GM18909 (cell line): ENCODE data around the gene PRR16.
A peak's percentile ranks its signal among the peaks of the same experiment; 100 is the strongest.
"Not testable (repeated sequence)": the region's sequence is repeated elsewhere in the genome, so short reads cannot be mapped to it uniquely, and the experiment has no call there.

Experiments used
- ATAC-seq: cut with Tn5 transposase; IDR thresholded peaks from one replicate; pipeline ENCODE4 v1.9.1; 2021; ENCODE audit warnings: mild to moderate bottlenecking; ENCODE audit not compliant: unreplicated experiment, poor library complexity

The PRR16 gene

GRCh38 chr5:120628156-120628555 lies 164.1 kb downstream of the PRR16 start:
- no peak for ATAC-seq

GRCh38 chr5:120630550-120630949 lies 166.4 kb downstream of the PRR16 start:
- no peak for ATAC-seq

DNA sequence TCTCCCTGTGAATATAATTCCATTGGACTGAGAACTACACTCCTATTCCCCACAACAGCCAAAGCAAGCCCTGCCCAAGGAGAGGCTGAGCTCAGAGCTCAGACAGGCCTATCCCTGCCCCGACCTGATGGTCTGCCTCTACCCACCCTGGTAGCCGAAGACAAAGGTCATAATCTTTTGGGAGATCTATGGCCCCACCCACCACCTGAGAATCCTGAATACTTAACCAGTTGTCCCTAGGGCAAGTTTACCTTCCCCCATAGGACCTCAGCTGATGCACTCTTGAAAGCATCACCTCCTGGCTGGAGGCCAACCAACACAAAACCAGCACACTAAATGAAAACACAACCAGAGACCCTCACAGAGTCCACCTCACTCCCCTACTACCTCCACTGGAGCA lies 167.5 kb downstream of the PRR16 start:
- ATAC-seq, result no peak

GRCh38 chr5:120632430-120632829 lies 168.3 kb downstream of the PRR16 start:
- no peak for ATAC-seq

DNA sequence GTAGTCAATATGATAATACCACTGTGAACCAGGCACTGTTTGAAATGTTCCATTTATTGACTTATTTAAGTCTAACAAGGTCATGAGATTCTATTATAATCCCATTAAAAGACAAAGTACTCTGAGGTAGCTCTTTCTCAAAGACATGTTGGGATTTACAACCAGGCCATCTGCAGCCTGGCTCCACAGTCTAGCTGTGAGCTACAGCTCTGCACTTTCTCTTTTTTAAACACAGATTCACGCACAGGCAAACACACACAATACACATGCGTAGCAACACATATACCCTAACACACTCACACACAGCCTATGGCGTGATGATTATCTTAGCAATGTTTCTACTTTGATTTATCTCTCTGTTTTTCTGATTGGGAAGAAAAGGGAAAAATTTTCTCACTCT lies 174.3 kb downstream of the PRR16 start:
- no peak for ATAC-seq

DNA sequence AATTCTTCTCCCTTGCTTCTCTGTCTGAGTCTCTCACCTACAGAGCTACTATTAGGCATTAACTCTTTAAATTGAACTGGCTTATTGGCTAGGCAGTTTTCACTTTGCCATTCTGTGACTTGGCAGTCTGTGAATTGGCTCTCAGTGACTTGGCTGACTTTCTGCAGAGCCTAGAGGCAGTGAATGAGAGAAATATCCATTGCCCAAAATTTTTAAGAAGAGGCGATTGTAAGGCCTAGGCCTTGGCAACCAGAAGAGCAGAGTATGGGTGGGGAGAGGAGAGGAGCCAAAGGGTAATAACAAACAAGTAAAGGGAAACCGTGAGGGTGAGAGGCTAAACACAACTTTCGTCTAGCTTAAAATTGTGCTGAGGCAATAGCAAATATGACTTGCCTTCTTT lies 176.7 kb downstream of the PRR16 start:
- no peak for ATAC-seq

GRCh38 chr5:120644516-120644915 lies 180.4 kb downstream of the PRR16 start:
- ATAC-seq, result no peak

- peak; percentile 81 for ATAC-seq
Measured at GRCh38 chr5:120655828-120656435, 191.8 kb downstream of the PRR16 start.

- ATAC-seq, result no peak
Measured at GRCh38 chr5:120657104-120657503, 193.0 kb downstream of the PRR16 start.

DNA sequence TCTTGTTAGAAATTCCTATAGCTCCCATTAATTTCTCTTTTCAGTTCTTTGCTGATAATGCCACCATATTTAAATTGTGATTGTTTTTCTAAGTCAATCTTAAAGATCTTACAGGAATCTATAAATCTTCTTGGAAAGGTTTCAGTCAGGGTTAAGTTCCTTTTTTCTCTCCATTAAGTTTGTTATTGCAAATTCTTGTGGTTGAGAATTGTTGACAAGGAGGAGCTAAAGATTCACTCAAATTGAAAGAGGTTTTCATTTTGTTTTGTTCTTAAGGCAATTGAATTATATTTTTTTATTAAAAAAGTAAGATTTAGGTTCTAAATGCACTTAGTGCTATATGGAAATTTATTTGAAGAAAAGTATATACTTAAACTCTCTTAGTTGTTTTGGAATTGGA lies 213.4 kb downstream of the PRR16 start:
- no peak for ATAC-seq

DNA sequence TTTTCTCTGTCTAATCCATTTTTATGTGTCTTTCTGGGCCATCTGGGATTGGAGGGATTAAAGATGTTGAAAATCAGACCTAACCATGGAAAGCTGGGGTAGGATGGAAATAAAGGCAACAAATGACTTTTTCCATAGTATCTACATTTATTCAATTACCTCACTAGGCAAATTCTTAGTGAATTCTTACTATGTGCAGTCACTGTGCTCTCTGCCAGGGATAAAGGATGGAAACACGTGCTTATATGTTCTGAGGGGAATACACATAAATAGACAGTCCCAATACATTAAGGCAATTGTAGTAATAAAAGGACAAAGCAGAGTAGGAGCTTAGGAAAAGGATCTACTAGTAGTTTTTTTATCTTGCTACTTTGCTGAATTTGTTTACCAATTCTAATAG lies 214.2 kb downstream of the PRR16 start:
- no peak for ATAC-seq

- ATAC-seq, result no peak
Measured at GRCh38 chr5:120682851-120683250, 218.8 kb downstream of the PRR16 start.

DNA sequence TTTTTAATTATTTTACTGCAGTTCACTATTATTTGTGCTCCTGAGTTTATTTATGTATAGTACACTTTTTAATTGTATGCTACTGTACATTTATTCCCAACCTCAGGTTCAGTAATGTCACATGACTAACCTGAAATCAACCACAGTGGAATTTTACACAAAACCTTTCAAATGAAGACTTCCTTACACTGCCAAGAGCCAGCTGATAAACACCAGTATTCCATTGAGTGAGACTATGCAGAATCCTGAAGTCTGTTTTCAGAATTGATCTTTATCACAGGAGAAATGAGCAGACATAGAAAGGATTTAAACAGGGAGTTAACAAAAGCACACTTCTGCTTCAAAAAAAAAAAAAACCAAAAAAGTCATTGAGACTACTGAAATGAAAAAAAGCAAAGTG lies 219.5 kb downstream of the PRR16 start:
- no peak for ATAC-seq

DNA sequence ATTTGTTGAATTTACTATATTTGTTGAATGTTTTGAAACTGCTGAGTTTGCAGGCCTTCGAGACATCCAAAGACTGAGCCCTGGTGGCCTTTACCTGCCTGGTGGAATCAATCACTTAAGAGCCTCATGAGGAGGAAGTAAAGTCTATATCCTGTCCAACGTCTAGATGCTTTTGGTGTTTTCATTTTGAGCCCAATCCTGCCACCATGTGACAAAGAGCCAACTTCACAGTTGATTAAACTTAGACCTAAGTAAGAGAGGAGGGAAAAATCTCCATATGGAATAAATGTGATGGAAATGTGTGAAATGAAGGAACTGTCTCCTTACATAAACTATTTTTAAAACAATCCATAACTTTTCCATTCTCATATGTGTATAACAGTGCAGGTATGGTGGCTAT lies 220.1 kb downstream of the PRR16 start:
- ATAC-seq, result no peak

DNA sequence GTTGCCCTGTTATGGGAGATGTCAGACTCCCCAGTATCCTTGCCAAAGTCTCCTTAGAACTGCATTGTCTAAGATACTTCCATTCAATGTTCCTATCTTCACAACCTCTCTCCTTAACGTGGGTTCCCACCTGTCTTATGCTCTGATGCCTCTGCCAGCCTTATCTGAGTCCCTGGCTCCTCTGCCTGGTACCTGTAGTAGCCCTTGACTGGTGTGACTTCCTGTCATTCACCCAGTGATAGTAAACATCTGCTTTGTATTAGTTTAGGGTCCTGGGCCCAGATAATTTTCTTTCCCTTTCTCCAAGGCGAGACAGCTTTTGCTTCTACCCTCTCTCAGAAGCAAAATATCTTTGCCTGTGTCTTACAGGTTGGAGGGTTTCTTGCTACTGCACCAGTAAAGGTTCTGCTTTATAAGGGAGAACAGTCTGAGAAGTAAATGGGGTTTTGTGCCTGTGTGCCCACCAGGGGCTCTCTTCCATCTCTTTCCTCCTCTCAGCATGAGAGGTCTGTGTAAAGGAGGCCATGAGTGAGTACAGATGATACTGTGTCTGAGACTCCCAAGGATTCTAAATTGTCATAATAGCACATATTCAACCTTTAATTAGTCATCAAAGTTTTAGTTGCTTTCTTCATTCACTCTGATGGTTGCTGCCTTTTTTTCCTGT lies 220.8 kb downstream of the PRR16 start:
- no peak for ATAC-seq

- ATAC-seq, result no peak
Measured at GRCh38 chr5:120690621-120691407, 226.7 kb downstream of the PRR16 start.

DNA sequence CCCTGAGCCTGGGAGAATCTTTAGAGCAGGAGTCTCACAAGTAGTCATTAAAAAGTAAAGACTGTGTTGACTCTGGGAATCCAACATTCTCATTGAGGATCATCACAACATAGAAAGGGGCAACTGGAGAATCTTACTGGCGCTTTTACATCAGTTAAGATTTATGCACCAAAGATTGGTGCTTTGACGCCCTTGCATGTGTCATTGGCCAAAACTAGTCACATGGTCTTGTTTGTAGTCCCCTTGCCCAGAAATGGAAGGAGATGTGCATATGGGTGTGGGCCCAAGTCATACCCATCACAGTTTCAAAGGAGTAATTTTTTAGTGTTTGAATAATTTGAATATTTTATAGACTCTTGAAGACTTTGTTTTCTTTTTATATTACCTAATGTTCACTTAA lies 228.2 kb downstream of the PRR16 start:
- ATAC-seq, result no peak

DNA sequence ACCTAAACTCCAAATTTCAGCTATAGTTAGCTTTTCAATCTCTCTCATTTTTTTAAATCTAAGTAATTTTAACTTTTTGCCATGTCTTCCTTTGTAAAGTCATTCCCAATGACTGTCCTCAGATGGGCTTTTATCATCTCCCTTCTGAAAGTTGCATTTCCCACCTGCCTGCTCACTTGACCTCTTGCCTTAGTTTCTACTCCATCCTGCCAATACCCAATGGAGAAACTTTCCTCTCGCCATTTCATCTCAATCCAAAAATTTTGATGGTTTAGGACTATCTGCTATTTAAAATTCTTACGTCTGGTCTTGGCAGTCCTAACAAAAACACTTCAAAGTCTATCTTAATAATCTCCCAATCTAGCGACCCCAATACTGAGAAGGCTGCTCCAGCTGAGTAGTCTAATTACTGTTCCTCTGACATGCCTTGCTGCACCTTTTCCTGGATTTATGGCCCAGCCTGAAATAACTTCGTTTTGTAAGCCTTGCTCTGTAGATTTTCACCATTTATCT lies 231.3 kb downstream of the PRR16 start:
- ATAC-seq, result no peak

DNA sequence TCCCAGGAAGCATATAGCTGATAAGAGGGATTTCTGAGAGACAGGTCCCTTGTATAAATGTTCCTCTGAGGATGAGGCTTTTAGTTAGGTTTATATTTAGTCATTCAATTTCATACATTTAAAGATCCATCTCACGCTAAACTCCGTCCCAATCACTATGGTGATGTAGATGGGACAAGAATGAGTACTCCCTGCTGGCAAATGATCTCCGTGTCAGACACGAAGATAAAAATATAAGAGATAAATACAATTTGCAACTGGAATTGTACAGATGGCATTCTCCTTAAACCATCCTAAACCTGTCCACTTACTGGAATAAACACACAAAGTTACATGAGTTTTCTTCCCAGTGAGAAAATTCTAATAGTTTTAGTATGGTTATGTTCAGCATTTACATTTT lies 233.0 kb downstream of the PRR16 start:
- ATAC-seq, result no peak

GRCh38 chr5:120697670-120698327 lies 233.7 kb downstream of the PRR16 start:
- not testable (repeated sequence) for ATAC-seq

GRCh38 chr5:120700653-120701052 lies 236.6 kb downstream of the PRR16 start:
- ATAC-seq, result not testable (repeated sequence)
